GM18526 (cell line): ENCODE results near the gene PTK7.

Source experiments
- POLR2A ChIP-seq: IDR thresholded peaks from 3 replicates; pipeline ENCODE4 v1.6.1; 2011; ENCODE audit not compliant: insufficient read length; ENCODE audit errors: extremely low read depth

PTK7 gene

GRCh38 chr6:43143235-43144128 lies 67.4 kb downstream of the PTK7 start:
- TF ChIP-seq POLR2A, result no peak

DNA sequence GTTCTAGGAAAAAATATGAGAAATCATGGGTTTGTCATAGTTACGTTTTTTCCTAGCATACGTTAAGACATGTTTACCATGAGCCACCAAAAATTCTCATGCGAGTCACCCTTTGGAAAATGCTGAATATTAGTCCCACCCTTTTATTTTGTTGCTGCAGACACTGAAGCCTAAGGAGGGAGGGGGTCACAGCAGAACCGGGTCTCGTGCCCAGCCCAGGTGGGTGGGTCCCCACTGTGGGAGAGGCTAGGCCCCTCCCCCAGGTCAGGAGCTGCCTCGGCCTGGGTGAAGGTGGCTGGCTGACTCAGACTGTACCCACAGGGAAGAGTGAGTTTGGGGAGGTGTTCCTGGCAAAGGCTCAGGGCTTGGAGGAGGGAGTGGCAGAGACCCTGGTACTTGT lies 68.8 kb downstream of the PTK7 start:
- no peak for TF ChIP-seq POLR2A

GRCh38 chr6:43146261-43146660 lies 70.1 kb downstream of the PTK7 start:
- TF ChIP-seq POLR2A, result no peak

- no peak for TF ChIP-seq POLR2A
These were observed 70.9 kb downstream of the PTK7 start for GRCh38 chr6:43146709-43147688.

DNA sequence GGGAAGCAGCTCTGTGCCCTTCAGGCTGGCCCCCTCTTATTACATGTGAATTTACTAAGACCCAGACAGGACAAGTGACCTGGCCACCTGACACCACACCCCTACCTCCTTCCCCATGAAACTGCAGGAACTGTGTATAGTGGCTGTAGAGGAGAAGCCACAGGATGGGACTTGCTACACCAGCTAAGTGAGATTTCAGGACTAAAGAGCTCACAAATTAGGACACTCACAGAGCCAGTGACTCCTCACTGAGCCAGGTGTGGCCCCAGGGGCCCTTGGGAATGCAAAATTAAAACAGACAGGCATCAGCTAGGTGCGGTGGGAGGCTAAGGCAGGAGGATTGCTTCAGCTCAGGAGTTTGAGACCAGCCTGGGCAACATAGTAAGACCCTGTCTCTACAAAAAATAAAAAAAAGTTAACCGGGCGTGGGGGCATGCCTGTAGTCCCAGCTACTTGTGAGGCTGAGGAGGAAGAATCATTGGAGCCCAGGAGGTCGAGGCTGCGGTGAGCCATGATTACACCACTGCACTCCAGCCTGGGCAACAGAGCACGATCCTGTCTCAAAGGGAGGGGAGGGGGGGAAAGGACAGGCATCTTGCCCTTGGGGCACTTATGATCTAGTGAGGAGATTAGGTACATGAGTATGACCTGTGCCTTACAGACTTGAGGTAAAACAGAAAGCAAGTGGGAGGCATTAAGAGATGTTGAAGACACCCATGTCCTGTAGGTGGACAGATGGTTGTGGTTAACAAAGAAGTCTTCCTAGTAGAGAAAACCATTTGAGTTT lies 71.8 kb downstream of the PTK7 start:
- TF ChIP-seq POLR2A, result no peak

DNA sequence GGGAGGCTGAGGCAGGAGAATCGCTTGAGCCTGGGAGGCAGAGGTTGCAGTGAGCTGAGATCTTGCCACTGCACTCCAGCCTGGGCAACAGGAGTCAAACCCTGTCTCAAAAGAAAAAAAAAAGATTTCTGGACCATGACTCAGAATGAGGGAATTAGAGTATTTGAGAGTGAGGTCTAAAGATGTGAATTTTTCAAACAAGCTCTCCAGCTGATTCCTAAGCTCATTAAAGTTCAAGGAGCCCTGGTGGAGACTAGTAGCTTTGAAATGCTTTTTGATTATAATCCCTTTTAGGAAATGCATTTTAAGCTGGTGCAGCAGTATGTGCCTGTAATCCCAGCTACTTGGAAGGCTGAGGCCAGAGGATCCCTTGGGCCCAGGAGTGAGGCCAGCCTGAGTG lies 73.2 kb downstream of the PTK7 start:
- no peak for TF ChIP-seq POLR2A

- TF ChIP-seq POLR2A, result no peak
These were observed 74.1 kb downstream of the PTK7 start for GRCh38 chr6:43150051-43150751.

DNA sequence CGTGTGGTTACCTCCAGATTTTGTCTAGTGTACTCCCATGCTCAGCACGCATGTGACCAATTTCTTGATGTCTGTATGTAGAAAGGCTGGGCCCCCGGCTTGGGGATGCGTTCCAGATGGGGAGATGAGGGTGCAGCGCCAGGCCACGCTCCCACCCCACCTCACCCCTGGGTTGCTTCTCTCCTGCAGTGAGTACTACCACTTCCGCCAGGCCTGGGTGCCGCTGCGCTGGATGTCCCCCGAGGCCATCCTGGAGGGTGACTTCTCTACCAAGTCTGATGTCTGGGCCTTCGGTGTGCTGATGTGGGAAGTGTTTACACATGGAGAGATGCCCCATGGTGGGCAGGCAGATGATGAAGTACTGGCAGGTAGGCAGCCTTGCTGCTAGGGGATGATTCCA lies 83.5 kb downstream of the PTK7 start:
- TF ChIP-seq POLR2A, result no peak

- no peak for TF ChIP-seq POLR2A
These were observed 87.8 kb downstream of the PTK7 start for GRCh38 chr6:43163899-43164298.

DNA sequence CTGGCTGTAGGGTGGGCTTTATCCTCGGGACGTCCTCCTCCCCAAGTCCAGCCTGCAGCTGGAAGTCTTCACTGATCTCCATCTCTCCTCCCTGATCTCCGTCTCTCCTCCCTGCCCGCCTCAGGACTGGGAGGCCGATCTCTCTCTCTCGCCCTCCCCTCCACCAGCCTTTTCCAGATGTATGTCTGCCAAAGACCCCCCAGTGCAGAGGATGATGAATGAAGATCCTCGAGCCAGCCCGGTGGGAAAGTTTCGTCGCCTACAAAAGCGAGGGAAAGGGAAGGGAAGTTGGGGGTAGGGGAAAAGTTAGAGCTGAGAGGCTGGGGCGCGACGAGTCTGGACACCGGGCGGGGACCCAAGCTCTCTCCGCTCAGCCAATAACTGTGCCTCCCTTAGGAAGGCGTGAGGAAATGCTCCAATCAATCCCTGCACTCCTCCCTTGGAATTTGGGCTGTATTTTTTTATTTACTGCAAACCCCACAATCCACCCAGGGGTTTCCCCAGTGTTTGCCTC lies 94.4 kb downstream of the PTK7 start:
- no peak for TF ChIP-seq POLR2A

GRCh38 chr6:43170931-43171706 lies 95.0 kb downstream of the PTK7 start, which contains the start of gene SRF:
Gene SRF, plus strand, starts transcription at chr6:43171269. Its CDS starts 388 bp downstream, at chr6:43171657.
- peak; percentile 62 for TF ChIP-seq POLR2A

- TF ChIP-seq POLR2A, result no peak
These were observed 95.6 kb downstream of the PTK7 start for GRCh38 chr6:43171707-43172103.
